GM12878 (cell line): Measurements from ENCODE around the gene OSBPL3. TPM values are rescaled to one million over a fixed set of nuclear protein-coding genes. Genes with fewer than 3 reads are reported as not detected.

ENCODE experiments used
- ATAC-seq: fragments of 200-7000 bp; cut with Tn5 transposase; 3 replicates; pipeline ENCODE4 v1.9.1; 2020; ENCODE audit warnings: mild to moderate bottlenecking, moderate library complexity
- BruUV-seq: library from RNA; stranded (reverse); fragments of 400-500 nt; replicated peaks from 2 replicates; lab custom pipeline; 2021; lab: Mats Ljungman, UMichigan
- CTCF ChIA-PET: fragments of 300-600 bp; sonication (Branson Sonifier 250); formaldehyde crosslinking; extraction: SDS; loops from one replicate; lab custom pipeline; 2021; ENCODE audit warnings: inconsistent platforms; lab: Yijun Ruan, JAX
- POLR2A ChIA-PET: fragments of 350-600 bp; formaldehyde crosslinking; extraction: SDS; loops from one replicate; lab custom pipeline; 2021; ENCODE audit warnings: inconsistent platforms; lab: Charles Lee
- RAD21 ChIA-PET: fragments of 300-600 bp; sonication (Branson Sonifier 250); formaldehyde crosslinking; loops from one replicate; lab custom pipeline; 2023; ENCODE audit warnings: antibody characterized with exemption; ENCODE audit not compliant: unreplicated experiment; lab: Charles Lee
- SMC1A ChIA-PET: fragments of 300-600 bp; sonication (Branson Sonifier 250); formaldehyde crosslinking; loops from one replicate; lab custom pipeline; 2023; ENCODE audit not compliant: unreplicated experiment, uncharacterized antibody; lab: Charles Lee
- DNase-seq: peaks from one replicate; pipeline ENCODE4 v3.0.0-alpha.2; 2011; ENCODE audit warnings: low read depth, low spot score
- FAIRE-seq: peaks from 3 replicates; lab custom pipeline; 2011; peaks lifted over from hg19 to GRCh38; lab: Jason Lieb, UNC
- H2AFZ ChIP-seq: 2 replicates; pipeline ENCODE4 v1.6.0; 2011; ENCODE audit warnings: low read depth, low read length, control low read depth; ENCODE audit not compliant: control insufficient read depth
- H3K27ac ChIP-seq: 2 replicates; pipeline ENCODE4 v1.5.1; 2011; ENCODE audit warnings: control low read depth; ENCODE audit not compliant: control insufficient read depth, insufficient read depth
- H3K27me3 ChIP-seq, 2 experiments: replicated peaks in 1 of 2; 2 replicates each; pipeline versions ENCODE4 v1.6.0 to v1.6.1; 2011; ENCODE audit warnings: low read length in 1 of 2; ENCODE audit not compliant: control insufficient read depth in 2 of 2, insufficient read depth in 2 of 2
- H3K36me3 ChIP-seq, 2 experiments: 2 replicates each; pipeline ENCODE4 v1.5.1; 2011; ENCODE audit warnings: low read length in 1 of 2; ENCODE audit not compliant: control insufficient read depth in 2 of 2, insufficient read depth in 2 of 2
- H3K4me1 ChIP-seq: 2 replicates; pipeline ENCODE4 v1.6.1; 2011; ENCODE audit warnings: mild to moderate bottlenecking, low read length, moderate library complexity, mixed read lengths; ENCODE audit not compliant: control insufficient read depth, insufficient read depth
- H3K4me2 ChIP-seq: 2 replicates; pipeline ENCODE4 v1.6.0; 2011; ENCODE audit warnings: control low read depth; ENCODE audit not compliant: control insufficient read depth, insufficient read depth
- H3K4me3 ChIP-seq: fragments of 200-600 bp; sonication (generic); 2 replicates; pipeline ENCODE4 v1.5.1; 2016
- H3K79me2 ChIP-seq: 2 replicates; pipeline ENCODE4 v1.6.0; 2011; ENCODE audit warnings: low read length; ENCODE audit not compliant: control insufficient read depth, insufficient read depth
- H3K9ac ChIP-seq: 2 replicates; pipeline ENCODE4 v1.8.0; 2011; ENCODE audit warnings: low read length, control low read depth, mixed read lengths; ENCODE audit not compliant: control insufficient read depth, insufficient read depth
- H3K9me3 ChIP-seq: replicated peaks from 3 replicates; pipeline ENCODE4 v1.5.1; 2011; ENCODE audit warnings: mild to moderate bottlenecking, low read length; ENCODE audit not compliant: control insufficient read depth, insufficient read depth
- H4K20me1 ChIP-seq: 2 replicates; pipeline ENCODE4 v1.6.0; 2011; ENCODE audit not compliant: control insufficient read depth, insufficient read depth
- WGBS: methylation state at CpG from one replicate; pipeline ENCODE4 v1.1.6; 2016; ENCODE audit warnings: low lambda C conversion rate; ENCODE audit not compliant: insufficient replicate concordance, insufficient coverage; ENCODE audit errors: missing lambda C conversion rate; 5-methylcytosine and 5-hydroxymethylcytosine counted together
- in situ Hi-C: fragments of 300-500 bp; cut with MboI; formaldehyde crosslinking; loops from 9 replicates; pipeline ENCODE4 v1.14.3; 2018; ENCODE audit warnings: mixed read lengths
- intact Hi-C: fragments of 100-400 bp; cut with micrococcal nuclease; formaldehyde crosslinking; loops from one replicate; pipeline ENCODE4 v1.14.2; 2022; ENCODE audit not compliant: unreplicated experiment
- polyA plus RNA-seq, 11 experiments: library from polyadenylated mRNA; depleted of rRNA in 4 of 11; unstranded in 6 of 11; stranded (reverse) in 5 of 11; fragments of >200 nt; fragmentation: Nextera tagmentation in 4 of 11; fragmentation: Illumina TruSeq in 1 of 11; extraction: Ambion mirVana in 4 of 11; extraction: Trizol in 1 of 11; gene quantifications; 1 replicate in 1 of 11; 2 replicates in 10 of 11; pipeline versions ENCODE4 v1.2.1 to v1.2.3, GENCODE V29; 2011 to 2016; ENCODE audit warnings: inconsistent platforms in 2 of 11, missing spikeins in 2 of 11, low read depth in 1 of 11
- total RNA-seq, 4 experiments: library from RNA; depleted of rRNA in 3 of 4; stranded (reverse); fragments of >200 nt in 3 of 4; fragmentation: Illumina TruSeq in 1 of 4; extraction: Trizol in 1 of 4; gene quantifications; 2 replicates each; pipeline versions ENCODE4 v1.2.1 to v1.2.3, GENCODE V29; 2013 to 2021
- TF ChIP-seq, protein P1 (sequence below): fragments of 450-650 bp; IDR thresholded peaks from 2 replicates; pipeline ENCODE4 v1.6.1; 2016; ENCODE audit warnings: mild to moderate bottlenecking
- TF ChIP-seq, protein P2 (sequence below): fragments of 450-650 bp; IDR thresholded peaks from 2 replicates; pipeline ENCODE4 v1.6.1; 2018; ENCODE audit warnings: mild to moderate bottlenecking, low read depth, moderate library complexity; ENCODE audit not compliant: partially characterized antibody

OSBPL3 gene
- total and polyA plus RNA-seq, 10 of the 15 experiments (the other 5 are each of a cell fraction or from before 2014, with no cell fraction given), result 6.1 to 46.6 (median 27.0) TPM

DNA sequence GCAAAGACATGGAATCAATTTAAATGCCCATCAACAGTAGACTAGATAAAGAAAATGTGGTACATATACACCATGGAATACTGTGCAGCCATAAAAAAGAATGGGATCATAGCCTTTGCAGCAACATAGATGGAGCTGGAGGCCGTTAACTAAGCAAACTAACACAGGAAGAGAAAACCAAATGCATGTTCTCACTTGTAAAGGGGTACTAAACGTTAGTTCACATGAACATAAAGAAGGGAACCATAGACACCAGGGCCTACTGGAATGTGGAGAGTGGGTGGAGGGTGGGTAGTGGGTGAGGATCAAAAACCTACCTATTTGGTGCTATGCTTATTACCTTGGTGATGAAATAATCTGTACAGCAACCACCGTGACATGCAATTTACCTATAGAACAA lies 144.3 kb downstream of the OSBPL3 start:
- no peak for FAIRE-seq
- in situ Hi-C loops, result no loop called here
- Histone ChIP-seq H3K4me2 (peak overlapping the region; percentile 49), H3K4me1 (peaks cover 48% of the 10 kb centered on the region), H3K27me3 (no peaks in the 10 kb centered on the region), H2AFZ (no peak overlapping the region), H3K27ac (peak overlapping the region; percentile 29; the same call in 1 of the 2 replicates), H3K9me3 (no peaks in the 10 kb centered on the region), H3K36me3 (peaks cover under 1 to 3% of the 10 kb centered on the region in 2 experiments; a peak in 1 of 4 replicates), H4K20me1 (no peaks in the 10 kb centered on the region), H3K4me3 (0 out of 2 replicates have a peak overlapping the region, but pooled peaks have one; percentile 9), H3K9ac (no peak overlapping the region), H3K79me2 (no peaks in the 10 kb centered on the region)
- RAD21 ChIA-PET, result interaction anchor here (0.5 to 6.4 kb wide), 9 partner anchors 10 to 143 kb away, joined by 3 to 54 read pairs (median 6); no protein-coding TSS in a partner anchor
- POLR2A ChIA-PET, result interaction anchor here (1.7 to 1.9 kb wide), 3 partner anchors 75 to 144 kb away, joined by 5 to 7 read pairs (median 5); no protein-coding TSS in a partner anchor
- SMC1A ChIA-PET, result interaction anchor here (0.6 to 9.0 kb wide), 12 partner anchors 11 to 145 kb away, joined by 3 to 103 read pairs (median 7); partner anchors contain the start of gene OSBPL3
- CTCF ChIA-PET, result interaction anchor here (0.6 to 4.7 kb wide), 8 partner anchors 14 to 258 kb away, joined by 3 to 48 read pairs (median 8); partner anchors contain the start of gene OSBPL3
- intact Hi-C loops, result no loop called here
- peak; percentile 6 for ATAC-seq
- BruUV-seq, result no TSS peak
- WGBS, result 46% methylated on average over 3 of the region's 3 CpGs
- DNase-seq, result no peak
- TF ChIP-seq, protein P1, sequence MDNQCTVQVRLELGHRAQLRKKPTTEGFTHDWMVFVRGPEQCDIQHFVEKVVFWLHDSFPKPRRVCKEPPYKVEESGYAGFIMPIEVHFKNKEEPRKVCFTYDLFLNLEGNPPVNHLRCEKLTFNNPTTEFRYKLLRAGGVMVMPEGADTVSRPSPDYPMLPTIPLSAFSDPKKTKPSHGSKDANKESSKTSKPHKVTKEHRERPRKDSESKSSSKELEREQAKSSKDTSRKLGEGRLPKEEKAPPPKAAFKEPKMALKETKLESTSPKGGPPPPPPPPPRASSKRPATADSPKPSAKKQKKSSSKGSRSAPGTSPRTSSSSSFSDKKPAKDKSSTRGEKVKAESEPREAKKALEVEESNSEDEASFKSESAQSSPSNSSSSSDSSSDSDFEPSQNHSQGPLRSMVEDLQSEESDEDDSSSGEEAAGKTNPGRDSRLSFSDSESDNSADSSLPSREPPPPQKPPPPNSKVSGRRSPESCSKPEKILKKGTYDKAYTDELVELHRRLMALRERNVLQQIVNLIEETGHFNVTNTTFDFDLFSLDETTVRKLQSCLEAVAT, result 0 out of 2 replicates have a peak, but pooled peaks have one; percentile 23
- TF ChIP-seq, protein P2, sequence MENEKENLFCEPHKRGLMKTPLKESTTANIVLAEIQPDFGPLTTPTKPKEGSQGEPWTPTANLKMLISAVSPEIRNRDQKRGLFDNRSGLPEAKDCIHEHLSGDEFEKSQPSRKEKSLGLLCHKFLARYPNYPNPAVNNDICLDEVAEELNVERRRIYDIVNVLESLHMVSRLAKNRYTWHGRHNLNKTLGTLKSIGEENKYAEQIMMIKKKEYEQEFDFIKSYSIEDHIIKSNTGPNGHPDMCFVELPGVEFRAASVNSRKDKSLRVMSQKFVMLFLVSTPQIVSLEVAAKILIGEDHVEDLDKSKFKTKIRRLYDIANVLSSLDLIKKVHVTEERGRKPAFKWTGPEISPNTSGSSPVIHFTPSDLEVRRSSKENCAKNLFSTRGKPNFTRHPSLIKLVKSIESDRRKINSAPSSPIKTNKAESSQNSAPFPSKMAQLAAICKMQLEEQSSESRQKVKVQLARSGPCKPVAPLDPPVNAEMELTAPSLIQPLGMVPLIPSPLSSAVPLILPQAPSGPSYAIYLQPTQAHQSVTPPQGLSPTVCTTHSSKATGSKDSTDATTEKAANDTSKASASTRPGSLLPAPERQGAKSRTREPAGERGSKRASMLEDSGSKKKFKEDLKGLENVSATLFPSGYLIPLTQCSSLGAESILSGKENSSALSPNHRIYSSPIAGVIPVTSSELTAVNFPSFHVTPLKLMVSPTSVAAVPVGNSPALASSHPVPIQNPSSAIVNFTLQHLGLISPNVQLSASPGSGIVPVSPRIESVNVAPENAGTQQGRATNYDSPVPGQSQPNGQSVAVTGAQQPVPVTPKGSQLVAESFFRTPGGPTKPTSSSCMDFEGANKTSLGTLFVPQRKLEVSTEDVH, result no peak
